ENCODE data around the gene MINAR2.

DNA sequence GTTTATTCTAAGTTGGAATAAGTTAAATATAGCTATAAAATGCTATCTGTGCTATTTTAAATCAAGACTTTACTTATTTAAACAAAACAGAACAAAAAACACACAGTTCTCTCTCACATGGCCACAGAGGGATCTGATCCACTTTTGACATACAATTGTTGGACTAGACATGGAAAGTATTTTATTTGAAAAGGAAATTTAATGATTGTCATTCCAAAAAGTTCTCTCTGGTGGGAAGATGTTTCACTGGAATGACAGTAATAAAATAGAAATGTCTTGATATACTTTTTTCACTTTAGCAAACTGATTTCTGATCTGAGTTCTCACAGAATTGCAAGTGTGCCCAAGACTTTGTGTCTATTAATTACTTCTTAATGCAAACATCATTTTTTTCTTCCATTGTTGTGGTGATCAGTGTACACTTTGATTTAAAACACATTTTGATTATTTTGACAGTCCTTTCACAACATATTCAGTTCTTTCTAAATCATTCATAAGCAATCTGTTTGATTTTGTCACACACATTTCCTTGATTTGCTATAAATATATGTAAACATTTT is 30.1 kb upstream of the MINAR2 start:
- TF ChIP-seq, protein P1, sequence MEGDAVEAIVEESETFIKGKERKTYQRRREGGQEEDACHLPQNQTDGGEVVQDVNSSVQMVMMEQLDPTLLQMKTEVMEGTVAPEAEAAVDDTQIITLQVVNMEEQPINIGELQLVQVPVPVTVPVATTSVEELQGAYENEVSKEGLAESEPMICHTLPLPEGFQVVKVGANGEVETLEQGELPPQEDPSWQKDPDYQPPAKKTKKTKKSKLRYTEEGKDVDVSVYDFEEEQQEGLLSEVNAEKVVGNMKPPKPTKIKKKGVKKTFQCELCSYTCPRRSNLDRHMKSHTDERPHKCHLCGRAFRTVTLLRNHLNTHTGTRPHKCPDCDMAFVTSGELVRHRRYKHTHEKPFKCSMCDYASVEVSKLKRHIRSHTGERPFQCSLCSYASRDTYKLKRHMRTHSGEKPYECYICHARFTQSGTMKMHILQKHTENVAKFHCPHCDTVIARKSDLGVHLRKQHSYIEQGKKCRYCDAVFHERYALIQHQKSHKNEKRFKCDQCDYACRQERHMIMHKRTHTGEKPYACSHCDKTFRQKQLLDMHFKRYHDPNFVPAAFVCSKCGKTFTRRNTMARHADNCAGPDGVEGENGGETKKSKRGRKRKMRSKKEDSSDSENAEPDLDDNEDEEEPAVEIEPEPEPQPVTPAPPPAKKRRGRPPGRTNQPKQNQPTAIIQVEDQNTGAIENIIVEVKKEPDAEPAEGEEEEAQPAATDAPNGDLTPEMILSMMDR (IDR thresholded peaks at IDR 0.05 in 8 of 11, conservative IDR thresholded peaks at IDR 0.05 in 3 of 11) = no peak
- no peak for TF ChIP-seq POLR2A (IDR thresholded peaks at IDR 0.05)
